Transverse colon (tissue), 4 donors: ENCODE results near the gene LRP5. TPM values are rescaled to one million over a fixed set of nuclear protein-coding genes. Genes with fewer than 3 reads are reported as not detected.

ENCODE experiments used
- DNase-seq: peaks from one replicate; pipeline ENCODE4 v3.0.0-alpha.2; 2019
- H3K27ac ChIP-seq, 4 donors: fragments of 200-600 bp; sonication (generic); 2 replicates each; pipeline ENCODE4 v1.5.1; 2016 to 2018; ENCODE audit warnings: inconsistent platforms in 4 of 4
- H3K27me3 ChIP-seq: fragments of 200-600 bp; sonication (generic); 2 replicates; pipeline ENCODE4 v1.5.1; 2017; ENCODE audit warnings: inconsistent platforms
- H3K36me3 ChIP-seq, 4 donors: fragments of 200-600 bp; sonication (generic); 2 replicates each; pipeline ENCODE4 v1.5.1; 2017 to 2019; ENCODE audit warnings: inconsistent platforms in 4 of 4
- H3K4me1 ChIP-seq, 4 donors: fragments of 200-600 bp; sonication (generic); 2 replicates each; pipeline ENCODE4 v1.5.1; 2017 to 2020; ENCODE audit warnings: inconsistent platforms in 4 of 4
- H3K4me3 ChIP-seq, 4 donors: fragments of 200-600 bp; sonication (generic); 1 replicate in 1 of 4; 2 replicates in 3 of 4; pipeline versions ENCODE4 v1.5.1 to v1.6.1; 2017 to 2019; ENCODE audit warnings: inconsistent platforms in 4 of 4
- H3K9me3 ChIP-seq, 2 donors: fragments of 200-600 bp; sonication (generic); 2 replicates each; pipeline ENCODE4 v1.5.1; 2017 to 2019; ENCODE audit warnings: inconsistent platforms in 2 of 2
- EP300 ChIP-seq: sonication (generic); formaldehyde crosslinking; IDR thresholded peaks from one replicate; pipeline ENCODE4 v1.6.1; 2017; ENCODE audit warnings: antibody characterized with exemption, low read depth
- POLR2A ChIP-seq: fragments of 450-650 bp; IDR thresholded peaks from one replicate; pipeline ENCODE4 v1.6.1; 2016; ENCODE audit warnings: antibody characterized with exemption, mild to moderate bottlenecking, moderate library complexity
- POLR2AphosphoS5 ChIP-seq, 3 donors: sonication (generic); formaldehyde crosslinking; IDR thresholded peaks; one replicate each; pipeline ENCODE4 v1.6.1; 2016; ENCODE audit warnings: antibody characterized with exemption in 3 of 3
- WGBS, 2 donors: methylation state at CpG; one replicate each; pipeline ENCODE4 v1.1.5; 2018; ENCODE audit warnings: low coverage in 1 of 2; 5-methylcytosine and 5-hydroxymethylcytosine counted together
- in situ Hi-C, 4 donors: fragments of 200-750 bp; cut with MboI; loops; one replicate each; pipeline versions ENCODE4 v1.15.0 to v1.15.1; 2017; ENCODE audit warnings: low sequenced_read_pairs in 3 of 4, low pct_ligation_motif_present in 1 of 4, low pct_unique_long_range_greater_than_20kb in 1 of 4
- intact Hi-C: fragments of 100-400 bp; cut with DNase I; formaldehyde crosslinking; loops from one replicate; pipeline ENCODE4 v1.15.1; 2023; ENCODE audit warnings: low total_unique reads
- total RNA-seq, 4 donors: library from RNA; depleted of rRNA; stranded (reverse); fragments of >200 nt; gene quantifications; one replicate each; pipeline ENCODE4 v1.1.0, GENCODE V29; 2016
- TF ChIP-seq, protein P1 (sequence below), 5 experiments: fragments of 200-600 bp in 3 of 5; fragments of 450-650 bp in 2 of 5; sonication (generic) in 3 of 5; IDR thresholded peaks; 1 replicate in 2 of 5; 2 replicates in 3 of 5; pipeline ENCODE4 v1.5.1; 2016 to 2017; ENCODE audit warnings: antibody characterized with exemption in 5 of 5, inconsistent platforms in 3 of 5, mild to moderate bottlenecking in 2 of 5, moderate library complexity in 1 of 5

LRP5 gene
- total RNA-seq, 4 donors from 2014 or later, result 72.6 to 138 (median 82.3) TPM

DNA sequence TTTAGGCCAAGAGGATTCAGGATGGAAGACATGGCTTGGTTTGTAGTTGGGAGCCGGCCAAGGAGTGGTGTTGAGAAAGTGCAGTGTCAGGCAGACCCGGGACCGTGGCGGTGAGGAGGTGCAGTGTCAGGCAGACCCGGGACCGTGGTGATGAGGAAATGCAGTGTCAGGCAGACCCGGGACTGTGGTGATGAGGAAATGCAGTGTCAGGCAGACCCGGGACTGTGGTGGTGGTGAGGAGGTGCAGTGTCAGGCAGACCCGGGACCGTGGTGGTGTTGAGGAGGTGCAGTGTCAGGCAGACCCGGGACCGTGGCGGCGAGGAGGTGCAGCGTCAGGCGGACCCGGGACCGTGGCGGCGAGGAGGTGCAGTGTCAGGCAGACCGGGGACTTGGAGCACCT, 59.7 kb downstream of the LRP5 start:
- no peaks in the 10 kb centered on the region for H3K9me3 ChIP-seq
- peak overlapping the region in 3 of 4 donors; percentile 86 to 95 (median 86) for H3K27ac ChIP-seq
- no peak for DNase-seq
- H3K36me3 ChIP-seq, result no peaks in the 10 kb centered on the region
- H3K4me1 ChIP-seq, result peaks cover 48 to 59% (median 53%) of the 10 kb centered on the region in 4 donors
- intact Hi-C loops, result no loop called here
- TF ChIP-seq EP300, result no peak
- TF ChIP-seq, protein P1, sequence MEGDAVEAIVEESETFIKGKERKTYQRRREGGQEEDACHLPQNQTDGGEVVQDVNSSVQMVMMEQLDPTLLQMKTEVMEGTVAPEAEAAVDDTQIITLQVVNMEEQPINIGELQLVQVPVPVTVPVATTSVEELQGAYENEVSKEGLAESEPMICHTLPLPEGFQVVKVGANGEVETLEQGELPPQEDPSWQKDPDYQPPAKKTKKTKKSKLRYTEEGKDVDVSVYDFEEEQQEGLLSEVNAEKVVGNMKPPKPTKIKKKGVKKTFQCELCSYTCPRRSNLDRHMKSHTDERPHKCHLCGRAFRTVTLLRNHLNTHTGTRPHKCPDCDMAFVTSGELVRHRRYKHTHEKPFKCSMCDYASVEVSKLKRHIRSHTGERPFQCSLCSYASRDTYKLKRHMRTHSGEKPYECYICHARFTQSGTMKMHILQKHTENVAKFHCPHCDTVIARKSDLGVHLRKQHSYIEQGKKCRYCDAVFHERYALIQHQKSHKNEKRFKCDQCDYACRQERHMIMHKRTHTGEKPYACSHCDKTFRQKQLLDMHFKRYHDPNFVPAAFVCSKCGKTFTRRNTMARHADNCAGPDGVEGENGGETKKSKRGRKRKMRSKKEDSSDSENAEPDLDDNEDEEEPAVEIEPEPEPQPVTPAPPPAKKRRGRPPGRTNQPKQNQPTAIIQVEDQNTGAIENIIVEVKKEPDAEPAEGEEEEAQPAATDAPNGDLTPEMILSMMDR (IDR thresholded peaks at IDR 0.05), result no peak
- no peak for TF ChIP-seq POLR2A
- no peak for TF ChIP-seq POLR2AphosphoS5 (IDR thresholded peaks at IDR 0.05)
- H3K27me3 ChIP-seq, result no peaks in the 10 kb centered on the region
- in situ Hi-C loops, result no loop called here
- 79 to 80% methylated on average over 10 to 21 of the region's 21 CpGs for WGBS, 2 donors
- no peak overlapping the region for H3K4me3 ChIP-seq

DNA sequence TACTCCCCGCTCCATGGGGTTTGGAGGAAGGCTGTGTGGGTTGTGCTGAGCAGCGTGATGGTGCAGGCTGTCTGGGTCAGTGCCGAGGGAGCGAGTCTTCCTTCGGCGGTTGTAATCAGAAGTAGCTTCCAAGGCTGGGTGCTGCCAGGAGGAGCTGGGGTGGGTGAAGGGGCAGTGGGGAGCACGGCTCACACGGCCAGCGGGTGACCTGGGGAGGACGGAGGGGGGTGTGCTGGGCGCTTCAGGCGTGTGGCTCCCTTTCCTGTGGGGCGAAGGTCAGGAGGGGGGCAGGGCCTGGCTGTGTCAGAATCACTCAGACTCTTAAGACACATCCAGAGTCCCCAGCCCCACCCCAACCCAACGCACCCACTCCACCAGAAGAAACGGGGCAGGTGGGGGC, 60.2 kb downstream of the LRP5 start:
- DNase-seq, result no peak
- TF ChIP-seq EP300 (no peak), POLR2AphosphoS5 (IDR thresholded peaks at IDR 0.05) (no peak), POLR2A (no peak)
- TF ChIP-seq, protein P1 (IDR thresholded peaks at IDR 0.05), result no peak
- Histone ChIP-seq H3K9me3 (no peaks in the 10 kb centered on the region), H3K4me1 (peaks cover 48 to 59% (median 53%) of the 10 kb centered on the region in 4 donors), H3K4me3 (no peak overlapping the region), H3K27me3 (no peaks in the 10 kb centered on the region), H3K36me3 (no peaks in the 10 kb centered on the region), H3K27ac (peak overlapping the region; percentile 80 to 95 (median 86))
- intact Hi-C loops (no loop called here), in situ Hi-C loops (no loop called here)
- 69 to 85% methylated on average over 5 to 15 of the region's 15 CpGs for WGBS, 2 donors

DNA sequence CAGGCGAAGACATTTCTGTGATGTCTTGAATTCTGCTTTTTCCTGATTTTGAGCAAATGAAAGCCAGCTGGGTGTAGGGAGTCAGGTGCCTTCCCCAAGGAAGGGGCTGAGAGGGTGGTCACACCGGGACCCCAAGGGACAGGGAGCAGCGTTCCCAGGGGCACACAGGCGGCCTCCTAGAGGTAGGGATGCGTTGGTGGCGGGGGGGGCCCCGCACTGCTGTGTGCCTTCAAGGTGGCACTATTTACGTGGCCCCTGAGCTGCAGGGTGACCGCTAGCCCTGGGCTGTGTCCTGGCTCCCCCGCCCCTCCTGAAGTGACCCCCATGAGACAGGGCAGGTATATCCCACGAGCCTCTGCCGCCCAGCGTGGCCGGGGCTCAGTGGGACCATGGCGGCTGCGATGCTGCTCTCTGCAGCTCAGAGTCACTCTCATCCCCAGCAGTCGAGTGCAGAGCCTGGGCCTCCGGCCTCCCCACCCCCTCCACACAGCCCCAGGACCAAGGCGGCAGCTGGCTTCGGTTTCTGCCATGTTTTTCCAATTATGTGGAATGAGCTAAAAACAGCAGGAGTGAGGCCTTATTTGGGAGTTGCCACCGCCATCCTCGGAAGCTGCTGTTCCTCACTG, 60.9 kb downstream of the LRP5 start:
- no peak for DNase-seq
- 20 to 78% methylated on average over 6 to 17 of the region's 22 CpGs for WGBS, 2 donors
- no peaks in the 10 kb centered on the region for H3K9me3 ChIP-seq
- H3K27ac ChIP-seq, result peak overlapping the region; percentile 80 to 95 (median 86)
- no peaks in the 10 kb centered on the region for H3K27me3 ChIP-seq
- in situ Hi-C loops, result no loop called here
- H3K36me3 ChIP-seq, result no peaks in the 10 kb centered on the region
- H3K4me3 ChIP-seq, result no peak overlapping the region
- H3K4me1 ChIP-seq, result peaks cover 48 to 59% (median 53%) of the 10 kb centered on the region in 4 donors
- intact Hi-C loops, result no loop called here
- TF ChIP-seq, protein P1 (IDR thresholded peaks at IDR 0.05), result no peak

DNA sequence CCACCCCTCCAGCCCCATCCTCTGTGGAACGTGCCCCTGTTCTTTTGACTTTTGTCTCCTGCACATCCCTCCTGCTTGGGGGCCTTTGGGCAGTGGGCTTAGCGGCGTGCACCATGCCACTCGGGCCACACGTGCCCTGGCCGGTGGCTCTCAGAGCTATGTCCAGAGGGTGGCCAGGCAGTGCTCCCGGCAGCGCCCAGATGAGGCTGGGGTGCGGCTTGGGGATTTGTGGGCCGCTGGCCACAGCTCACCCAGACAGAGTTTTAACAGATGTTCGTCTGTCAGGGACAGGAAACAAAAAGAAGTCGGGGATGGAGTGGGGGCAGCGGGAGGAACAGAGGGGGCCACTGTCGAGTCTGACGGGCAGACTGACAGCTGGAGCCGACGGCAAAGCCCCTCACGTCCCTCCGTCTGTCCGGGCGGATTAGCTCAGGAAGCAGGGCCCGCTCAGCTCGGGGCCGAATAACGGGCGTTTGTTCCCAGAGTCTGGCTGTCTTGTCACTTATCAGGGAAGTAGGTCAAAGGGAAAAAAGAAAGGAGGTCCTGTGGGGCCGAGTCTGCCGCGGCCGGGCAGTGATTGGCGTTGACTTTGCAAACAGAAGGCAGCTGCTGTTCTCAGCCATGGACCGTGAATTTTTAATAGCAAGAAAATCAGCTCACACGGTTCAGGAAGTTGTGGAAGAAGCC, 61.6 kb downstream of the LRP5 start:
- intact Hi-C loops (no loop called here), in situ Hi-C loops (no loop called here)
- TF ChIP-seq POLR2AphosphoS5 (IDR thresholded peaks at IDR 0.05) (peak in 1 of 3 donors; percentile 9), POLR2A (no peak)
- Histone ChIP-seq H3K4me1 (peaks cover 48 to 63% (median 56%) of the 10 kb centered on the region in 4 donors), H3K9me3 (no peaks in the 10 kb centered on the region), H3K27ac (peak overlapping the region; percentile 80 to 95 (median 86)), H3K27me3 (no peaks in the 10 kb centered on the region), H3K4me3 (peak overlapping the region in 1 of 4 donors; percentile 25), H3K36me3 (no peaks in the 10 kb centered on the region)
- peak; percentile 58 for DNase-seq
- WGBS, 2 donors, result 17 to 27% methylated on average over 8 to 33 of the region's 33 CpGs
